Muscle of back (tissue), 11 donors: ENCODE results near the gene METTL9. TPM values are rescaled to one million over a fixed set of nuclear protein-coding genes. Genes with fewer than 3 reads are reported as not detected.
A peak's percentile ranks its signal among the peaks of the same experiment; 100 is the strongest.
"Not testable (repeated sequence)": the region's sequence is repeated elsewhere in the genome, so short reads cannot be mapped to it uniquely, and the experiment has no call there.

ENCODE experiments used
- DNase-seq, 3 donors: peaks; one replicate each; pipeline versions ENCODE4 v3.0.0 to v3.0.0-alpha.2; 2013
- polyA plus RNA-seq, 10 donors: library from polyadenylated mRNA; unstranded; fragments of 120-200 nt; gene quantifications; one replicate each; pipeline ENCODE4 v1.2.1, GENCODE V29; 2013; ENCODE audit not compliant: insufficient read length in 10 of 10

The METTL9 gene
- polyA plus RNA-seq, 10 donors, result 92.5 to 119 (median 102) TPM

- not testable (repeated sequence) for DNase-seq
Observed at GRCh38 chr16:21631951-21632575, 32.7 kb downstream of the METTL9 start.

GRCh38 chr16:21634216-21634615, 34.8 kb downstream of the METTL9 start:
- DNase-seq, result no peak

GRCh38 chr16:21635694-21636093, 36.3 kb downstream of the METTL9 start:
- not testable (repeated sequence) for DNase-seq

GRCh38 chr16:21637032-21637968, 37.9 kb downstream of the METTL9 start:
- DNase-seq, result no peak

- DNase-seq, result no peak
Observed at GRCh38 chr16:21638573-21638975, 39.2 kb downstream of the METTL9 start.

- no peak for DNase-seq
Observed at GRCh38 chr16:21639493-21639892, 40.1 kb downstream of the METTL9 start.

GRCh38 chr16:21641916-21642315, 42.5 kb downstream of the METTL9 start:
- DNase-seq, result no peak

- DNase-seq, result no peak
Observed at GRCh38 chr16:21642861-21643260, 43.5 kb downstream of the METTL9 start.

- no peak for DNase-seq
Observed at GRCh38 chr16:21643785-21644184, 44.4 kb downstream of the METTL9 start.

GRCh38 chr16:21644674-21645073, 45.3 kb downstream of the METTL9 start:
- DNase-seq, result no peak

GRCh38 chr16:21645261-21645721, 45.9 kb downstream of the METTL9 start:
- DNase-seq, result peak in 1 of 3 donors; percentile 23

- DNase-seq, result no peak
Observed at GRCh38 chr16:21646091-21646490, 46.7 kb downstream of the METTL9 start.

GRCh38 chr16:21646721-21647561, 47.6 kb downstream of the METTL9 start:
- no peak for DNase-seq

GRCh38 chr16:21647562-21648164, 48.3 kb downstream of the METTL9 start:
- DNase-seq, result no peak

- DNase-seq, result not testable (repeated sequence)
Observed at GRCh38 chr16:21649826-21650406, 50.5 kb downstream of the METTL9 start.

GRCh38 chr16:21650521-21650920, 51.1 kb downstream of the METTL9 start:
- DNase-seq, result peak in 1 of 3 donors; percentile 31

- no peak for DNase-seq
Observed at GRCh38 chr16:21651515-21651914, 52.1 kb downstream of the METTL9 start.

- DNase-seq, result no peak
Observed at GRCh38 chr16:21652453-21652852, 53.1 kb downstream of the METTL9 start, which contains the start of gene IGSF6. IGSF6 (minus strand) TSS chr16:21652608; CDS start chr16:21652598, 10 bp downstream.

GRCh38 chr16:21653571-21653970, 54.2 kb downstream of the METTL9 start:
- DNase-seq, result no peak

GRCh38 chr16:21654466-21654865, 55.1 kb downstream of the METTL9 start:
- DNase-seq, result no peak

- DNase-seq, result no peak
Observed at GRCh38 chr16:21654881-21655280, 55.5 kb downstream of the METTL9 start.
